Lung (tissue), 12 donors: ENCODE data around the gene OR2A14. TPM values are rescaled to one million over a fixed set of nuclear protein-coding genes. Genes with fewer than 3 reads are reported as not detected.

Experiments used
- ATAC-seq: fragments of 200-7000 bp; cut with Tn5 transposase; one replicate; pipeline ENCODE4 v1.9.1; 2020; ENCODE audit warnings: moderate number of reproducible peaks; ENCODE audit not compliant: insufficient read depth, low FRiP score
- DNase-seq, 3 donors: peaks; one replicate each; pipeline ENCODE4 v3.0.0-alpha.2; 2013 to 2017
- H3K27ac ChIP-seq, 2 donors: one replicate each; pipeline ENCODE4 v1.5.1; 2013; ENCODE audit warnings: mild to moderate bottlenecking in 2 of 2, moderate library complexity in 2 of 2, control low read depth in 1 of 2, inconsistent platforms in 1 of 2, low read depth in 1 of 2, low read length in 1 of 2
- H3K27me3 ChIP-seq, 3 donors: one replicate each; pipeline ENCODE4 v1.5.1; 2013; ENCODE audit warnings: low read length in 2 of 3; ENCODE audit not compliant: control insufficient read depth in 3 of 3, insufficient read depth in 3 of 3
- H3K36me3 ChIP-seq, 4 donors: one replicate each; pipeline ENCODE4 v1.5.1; 2013; ENCODE audit warnings: low read length in 4 of 4, mild to moderate bottlenecking in 1 of 4, moderate library complexity in 1 of 4; ENCODE audit not compliant: control insufficient read depth in 4 of 4, insufficient read depth in 4 of 4
- H3K4me1 ChIP-seq, 5 donors: one replicate each; pipeline ENCODE4 v1.5.1; 2013; ENCODE audit warnings: low read length in 5 of 5, mild to moderate bottlenecking in 2 of 5, moderate library complexity in 1 of 5; ENCODE audit not compliant: control insufficient read depth in 5 of 5, insufficient read depth in 5 of 5
- H3K4me3 ChIP-seq: one replicate; pipeline ENCODE4 v1.5.1; 2013; ENCODE audit warnings: mild to moderate bottlenecking, control low read depth, moderate library complexity
- H3K9ac ChIP-seq, 2 donors: one replicate each; pipeline ENCODE4 v1.5.1; 2013; ENCODE audit warnings: low read length in 2 of 2, control low read depth in 1 of 2; ENCODE audit not compliant: insufficient read depth in 1 of 2
- H3K9me3 ChIP-seq, 4 donors: one replicate each; pipeline ENCODE4 v1.5.1; 2013; ENCODE audit warnings: low read length in 3 of 4, mild to moderate bottlenecking in 1 of 4, moderate library complexity in 1 of 4; ENCODE audit not compliant: control insufficient read depth in 4 of 4, insufficient read depth in 3 of 4
- CTCF ChIP-seq: IDR thresholded peaks from 2 replicates; pipeline ENCODE4 v1.5.1; 2012; ENCODE audit warnings: mild to moderate bottlenecking; ENCODE audit errors: control extremely low read depth, extremely low read depth
- WGBS, 2 donors: extraction: QIAGEN DNeasy Blood & Tissue Kit; methylation state at CpG; one replicate each; pipeline ENCODE4 v1.1.7; 2013; 5-methylcytosine and 5-hydroxymethylcytosine counted together
- polyA plus RNA-seq, 2 donors: library from polyadenylated mRNA; stranded (reverse); fragments of 200-250 nt; gene quantifications; one replicate each; pipeline ENCODE4 v1.2.1, GENCODE V29; 2013
- total RNA-seq, 2 donors: library from RNA; depleted of rRNA in 1 of 2; stranded (reverse); fragments of >200 nt in 1 of 2; gene quantifications; one replicate each; pipeline ENCODE4 v1.2.1, GENCODE V29; 2014 to 2021
- donor health status: control.
- donor health status: control.
- donor health status: Bipolar disorder and iron deficiency.
- donor health status: healthy.
- donor health status: DM: yes; HTN: yes; CAD: no.

Gene OR2A14
- total and polyA plus RNA-seq, 4 donors, result not detected

- H3K27me3 ChIP-seq, result peaks cover 0 to 34% (median 0%) of the 10 kb centered on the region in 3 donors
- H3K27ac ChIP-seq, result no peak overlapping the region
- no peak for TF ChIP-seq CTCF
- ATAC-seq, result no peak
- no peak overlapping the region for H3K9ac ChIP-seq
- H3K4me1 ChIP-seq, result peaks cover 0 to 2% (median 0%) of the 10 kb centered on the region in 5 donors
- H3K36me3 ChIP-seq, result no peaks in the 10 kb centered on the region
- no peak overlapping the region for H3K4me3 ChIP-seq
- DNase-seq, result no peak
- no peaks in the 10 kb centered on the region for H3K9me3 ChIP-seq
- 72 to 79% methylated on average over 4 of the region's 4 CpGs for WGBS, 2 donors
These were observed 36.2 kb upstream of the OR2A14 start for GRCh38 chr7:144086730-144087129.

- no peak for TF ChIP-seq CTCF
These were observed 35.7 kb upstream of the OR2A14 start for GRCh38 chr7:144087230-144087629.

GRCh38 chr7:144090667-144091066 lies 32.3 kb upstream of the OR2A14 start:
- ATAC-seq, result no peak
- H3K9me3 ChIP-seq, result peaks cover 0 to 4% (median 2%) of the 10 kb centered on the region in 4 donors
- no peak overlapping the region for H3K9ac ChIP-seq
- no peak overlapping the region for H3K4me3 ChIP-seq
- TF ChIP-seq CTCF, result no peak
- WGBS, 2 donors, result 92 to 94% methylated on average over 3 of the region's 3 CpGs
- no peaks in the 10 kb centered on the region for H3K4me1 ChIP-seq
- DNase-seq, result no peak
- H3K27me3 ChIP-seq, result peaks cover 0 to 46% (median 0%) of the 10 kb centered on the region in 3 donors
- H3K27ac ChIP-seq, result no peak overlapping the region
- no peaks in the 10 kb centered on the region for H3K36me3 ChIP-seq

More at GRCh38 chr7:144087230-144087629, 35.7 kb upstream of the OR2A14 start:
- Histone ChIP-seq H3K36me3 (no peaks in the 10 kb centered on the region), H3K9ac (no peak overlapping the region), H3K27me3 (peaks cover 0 to 33% (median 0%) of the 10 kb centered on the region in 3 donors), H3K4me3 (no peak overlapping the region), H3K27ac (no peak overlapping the region), H3K4me1 (no peaks in the 10 kb centered on the region), H3K9me3 (peaks cover 0 to 3% (median 0%) of the 10 kb centered on the region in 4 donors)
- ATAC-seq (no peak), DNase-seq (no peak)
- 69 to 92% methylated on average over 1 of the region's 1 CpG for WGBS, 2 donors

- ATAC-seq, result no peak
- no peak for TF ChIP-seq CTCF
- Histone ChIP-seq H3K4me1 (peaks cover 0 to 14% (median 0%) of the 10 kb centered on the region in 5 donors), H3K36me3 (no peaks in the 10 kb centered on the region), H3K9me3 (peaks cover 0 to 5% (median 0%) of the 10 kb centered on the region in 4 donors), H3K27me3 (peaks cover 0 to 52% (median 0%) of the 10 kb centered on the region in 3 donors), H3K9ac (no peak overlapping the region), H3K27ac (no peak overlapping the region), H3K4me3 (no peak overlapping the region)
- DNase-seq, result no peak
These were observed 24.2 kb upstream of the OR2A14 start for GRCh38 chr7:144098776-144099175.
